ENCODE measurements around the gene COL9A3.

The COL9A3 gene

DNA sequence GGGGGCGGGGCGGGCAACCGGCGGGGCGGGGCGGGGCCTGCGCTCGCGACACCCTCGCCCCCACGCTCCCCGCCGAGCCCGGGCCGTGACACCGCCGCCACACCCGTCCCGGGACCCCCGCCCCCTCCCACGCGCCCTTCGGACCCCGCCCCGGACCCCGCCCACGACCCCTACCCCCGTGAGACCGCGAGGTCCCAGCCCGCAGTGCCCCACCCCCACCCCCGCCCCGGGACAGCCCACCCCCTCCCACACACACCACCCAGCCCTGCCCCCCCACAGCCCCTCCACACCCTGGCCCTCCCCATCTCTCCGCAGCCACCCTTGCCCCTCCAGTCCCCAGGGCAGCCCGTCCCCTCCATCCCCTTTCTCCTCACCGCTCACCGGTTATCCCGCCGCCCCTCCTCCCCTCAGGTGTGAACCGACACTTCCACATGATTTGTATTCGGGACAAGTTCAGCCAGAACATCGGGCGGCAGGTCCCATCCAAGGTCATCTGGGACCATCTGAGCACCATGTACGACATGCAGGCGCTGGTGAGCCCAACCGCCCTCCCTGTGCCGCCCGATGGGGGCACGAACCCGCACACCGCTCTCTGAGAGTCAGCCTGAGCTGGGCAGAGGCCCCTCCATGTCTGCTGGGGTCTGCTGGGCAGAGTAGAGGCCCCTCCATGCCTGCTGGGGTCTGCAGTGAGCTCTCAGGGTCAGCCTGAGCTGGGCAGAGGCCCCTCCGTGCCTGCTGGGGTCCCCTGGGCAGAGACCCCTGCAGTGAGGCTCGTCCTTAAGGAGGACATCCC, 20.0 kb upstream of the COL9A3 start:
- no peak for DNase-seq (ENCODE audit: low read depth in 2 of 2)

GRCh38 chr20:62797671-62798532, 18.9 kb upstream of the COL9A3 start:
- no peak for DNase-seq (ENCODE audit: low read depth in 2 of 2)

DNA sequence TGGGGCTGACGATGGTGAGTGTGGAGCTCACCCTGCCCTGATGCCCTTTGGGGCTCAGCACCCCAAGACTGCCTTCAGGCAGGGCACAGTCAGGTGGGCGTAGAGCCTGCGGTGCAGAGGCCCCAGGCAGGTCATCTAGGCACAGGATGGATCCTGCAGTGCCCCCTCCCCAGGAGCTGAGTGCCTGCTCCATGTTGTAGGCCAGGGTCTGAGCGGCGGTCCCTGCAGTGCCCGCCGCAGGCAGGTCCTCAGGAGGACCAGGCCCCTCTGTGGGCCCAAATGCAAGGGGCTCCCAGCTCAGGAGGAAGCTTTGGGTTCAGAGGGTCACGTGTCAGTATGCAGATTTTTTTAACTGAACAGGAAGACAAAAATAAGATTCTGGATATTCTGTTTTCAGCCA, 17.8 kb upstream of the COL9A3 start:
- DNase-seq (ENCODE audit: low read depth in 2 of 2), result no peak

DNA sequence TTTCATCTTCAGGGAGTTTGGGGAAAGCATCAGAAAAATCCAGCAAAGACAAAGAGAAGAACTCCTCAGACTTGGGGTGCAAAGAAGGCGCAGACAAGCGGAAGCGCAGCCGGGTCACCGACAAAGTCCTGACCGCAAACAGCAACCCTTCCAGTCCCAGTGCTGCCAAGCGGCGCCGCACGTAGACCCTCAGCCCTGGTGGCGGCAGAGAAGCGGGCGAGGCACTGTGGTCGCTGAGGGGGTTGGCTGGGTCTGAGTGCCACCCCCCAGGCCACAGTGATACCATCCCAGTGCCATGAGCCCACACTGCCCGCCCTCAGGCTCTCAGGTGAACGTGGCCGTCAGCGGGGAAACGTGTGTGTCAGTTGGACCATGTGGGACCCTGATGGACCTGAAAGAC, 17.4 kb upstream of the COL9A3 start:
- no peak for DNase-seq (ENCODE audit: low read depth in 2 of 2)

DNA sequence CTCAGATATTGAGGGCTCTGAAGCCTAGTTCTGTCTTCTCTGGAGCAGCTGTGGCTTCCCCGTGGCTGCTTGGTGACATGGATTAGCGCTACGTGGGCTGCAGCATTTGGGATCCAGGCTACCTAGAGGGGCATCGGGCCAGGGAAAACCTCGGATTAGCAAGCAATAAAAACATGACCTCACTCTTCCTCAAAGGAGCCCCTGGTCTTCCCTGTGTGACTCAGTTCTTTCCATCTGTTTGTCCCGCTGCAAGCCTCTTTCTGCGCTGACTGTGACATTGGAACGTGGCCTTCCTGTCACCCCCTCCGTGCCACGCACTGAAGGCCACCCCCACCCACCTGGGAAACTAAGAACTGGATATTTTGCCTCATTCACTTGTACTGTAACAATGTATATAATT, 17.0 kb upstream of the COL9A3 start:
- DNase-seq (ENCODE audit: low read depth in 2 of 2), result no peak

DNA sequence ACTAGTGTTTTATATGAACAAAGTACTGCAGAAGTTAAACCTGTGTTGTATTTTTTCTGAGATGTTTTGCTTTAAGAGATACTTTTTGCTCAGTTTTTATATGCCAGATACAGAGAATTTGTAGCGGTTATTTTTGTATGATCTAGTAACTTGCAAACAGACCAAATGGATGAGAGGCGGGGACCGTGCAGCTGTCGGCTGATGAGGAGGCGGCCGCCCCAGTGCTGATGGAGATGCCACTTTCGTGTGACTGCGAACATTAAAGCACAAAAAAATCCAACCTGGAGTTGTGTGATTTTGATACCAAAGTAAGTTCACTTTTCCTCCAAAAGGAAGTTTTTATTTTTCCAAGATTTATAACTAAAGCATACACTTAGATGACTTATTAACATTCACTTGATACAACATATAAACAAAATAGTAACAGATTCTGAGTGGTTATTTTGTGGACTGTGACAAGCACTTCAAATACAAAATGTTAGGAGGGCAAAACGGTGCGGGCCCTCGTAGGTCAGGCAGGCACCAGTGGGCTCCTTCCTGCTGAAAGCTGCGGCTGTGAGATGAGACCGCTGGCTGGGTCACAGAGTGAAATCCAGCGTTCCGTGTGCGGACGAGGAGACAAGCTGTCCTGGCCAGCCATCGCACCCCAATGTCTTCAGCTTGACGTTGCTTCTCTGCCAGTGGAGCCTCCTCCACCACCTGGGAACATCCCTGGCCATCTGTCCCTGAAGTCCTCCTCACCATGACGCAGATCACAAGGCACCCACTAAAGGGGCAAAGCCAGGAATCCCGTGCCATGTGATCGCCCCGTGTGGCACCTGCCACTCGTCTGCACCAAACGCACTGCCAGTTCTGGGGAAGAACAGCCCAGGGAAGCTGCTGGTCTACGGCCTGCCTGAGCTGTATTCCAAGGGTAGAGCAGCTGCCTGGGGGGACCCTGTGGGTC, 16.3 kb upstream of the COL9A3 start:
- DNase-seq (ENCODE audit: low read depth in 2 of 2), result no peak

GRCh38 chr20:62801284-62802010, 15.4 kb upstream of the COL9A3 start:
- DNase-seq (ENCODE audit: low read depth in 2 of 2), result no peak

DNA sequence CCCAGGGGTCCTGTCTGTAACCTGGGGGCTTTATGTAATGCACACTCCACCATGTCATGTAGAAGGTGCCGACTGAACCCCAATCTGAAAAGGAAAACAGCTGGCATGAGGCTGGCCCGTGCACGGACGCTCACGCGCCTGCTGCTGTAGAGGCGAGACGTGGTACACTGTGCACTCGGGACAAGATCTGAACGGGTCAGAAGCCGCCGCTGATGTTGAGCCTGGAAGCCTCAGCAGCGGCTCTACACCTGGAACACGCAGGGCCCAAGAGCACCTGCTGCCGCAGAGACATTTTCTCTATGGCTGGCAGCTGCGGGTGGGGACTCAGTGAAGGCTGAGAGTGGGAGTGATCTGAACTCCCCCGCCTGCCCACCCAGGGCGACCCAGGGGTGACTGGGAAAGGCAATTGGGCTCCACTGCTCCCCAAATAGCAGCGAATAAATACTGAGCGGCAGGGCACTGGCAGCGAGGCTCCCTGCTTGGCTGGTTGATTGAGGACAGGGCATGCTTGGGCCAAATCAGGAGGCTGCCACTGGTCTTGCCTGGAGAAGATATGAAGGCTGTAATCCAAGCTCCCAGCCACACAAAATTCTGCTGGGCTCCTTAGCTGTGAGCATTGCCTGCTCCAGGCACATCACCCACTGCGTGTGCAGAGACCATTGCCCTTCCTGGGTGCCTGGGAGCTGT, 14.7 kb upstream of the COL9A3 start:
- no peak for DNase-seq (ENCODE audit: low read depth in 2 of 2)

- DNase-seq (ENCODE audit: low read depth in 2 of 2), result no peak
Measured at GRCh38 chr20:62804021-62804626, 12.7 kb upstream of the COL9A3 start.

GRCh38 chr20:62804627-62805154, 12.2 kb upstream of the COL9A3 start, which contains the start of gene OGFR:
Gene OGFR, plus strand, starts transcription at chr20:62804835. Its CDS starts 25 bp downstream, at chr20:62804860.
- peak; percentile 55 to 71 for DNase-seq (ENCODE audit: low read depth in 2 of 2)

DNA sequence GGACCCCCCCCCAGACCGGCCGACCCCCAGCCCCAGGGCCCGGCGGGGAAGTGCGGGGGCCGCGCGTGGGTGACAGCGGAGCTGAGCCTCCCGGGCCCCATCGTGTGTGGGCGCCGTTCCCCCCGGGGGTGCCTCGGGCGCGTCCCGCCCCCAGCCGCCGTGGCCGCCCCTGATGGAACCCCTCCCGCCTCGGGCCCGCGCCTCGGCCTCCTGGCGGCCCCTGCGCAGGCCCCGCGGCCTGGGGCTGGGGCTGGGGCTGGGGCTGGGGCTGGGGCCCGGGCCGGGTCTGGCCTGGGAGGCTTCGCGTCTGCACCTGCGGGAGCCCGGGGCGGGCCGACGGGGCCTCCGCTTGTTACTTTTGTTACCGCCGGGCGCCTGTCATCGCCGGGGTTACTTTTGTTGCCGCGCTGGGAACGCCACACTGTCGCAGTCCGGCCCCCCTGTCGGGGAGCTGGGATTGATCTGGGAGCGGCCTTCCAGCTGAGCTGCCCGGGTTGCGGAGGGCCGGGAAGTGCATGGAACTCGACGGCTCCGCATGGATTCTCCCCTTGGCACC, 11.6 kb upstream of the COL9A3 start:
- DNase-seq (ENCODE audit: low read depth in 2 of 2), result peak; percentile 37 to 71

DNA sequence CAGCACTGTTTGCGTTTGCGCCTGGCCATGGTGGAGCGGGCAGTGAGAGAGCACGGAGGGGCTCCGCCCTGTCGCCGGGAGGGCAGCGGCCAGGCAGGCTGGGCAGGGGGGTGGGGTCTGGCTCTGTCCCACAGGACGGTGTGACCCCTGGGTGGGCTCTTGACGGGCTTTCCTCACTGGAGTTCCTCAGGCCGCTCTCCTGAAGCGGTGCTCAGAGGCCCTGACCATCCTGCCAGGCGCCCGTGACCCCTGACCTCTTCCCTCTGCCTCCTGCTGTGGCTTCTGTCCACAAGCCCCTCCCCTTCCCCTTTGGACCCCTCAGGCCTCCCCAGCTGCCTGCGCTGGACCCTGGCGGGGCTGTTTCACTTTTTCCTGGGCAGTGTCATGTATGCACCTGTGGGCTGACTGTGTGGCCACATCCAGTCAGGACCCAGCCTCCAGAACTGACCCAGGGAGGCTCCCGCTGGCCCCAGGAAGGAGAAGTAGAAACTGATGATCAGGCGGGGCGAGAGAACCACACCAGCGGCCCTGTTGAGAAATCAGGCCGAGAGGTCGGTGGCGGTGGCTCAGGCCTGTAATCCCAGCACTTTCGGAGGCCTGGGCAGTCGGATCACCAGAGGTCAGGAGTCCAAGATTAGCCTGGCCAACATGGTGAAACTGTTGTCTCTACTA, 11.0 kb upstream of the COL9A3 start:
- no peak for DNase-seq (ENCODE audit: low read depth in 2 of 2)

DNA sequence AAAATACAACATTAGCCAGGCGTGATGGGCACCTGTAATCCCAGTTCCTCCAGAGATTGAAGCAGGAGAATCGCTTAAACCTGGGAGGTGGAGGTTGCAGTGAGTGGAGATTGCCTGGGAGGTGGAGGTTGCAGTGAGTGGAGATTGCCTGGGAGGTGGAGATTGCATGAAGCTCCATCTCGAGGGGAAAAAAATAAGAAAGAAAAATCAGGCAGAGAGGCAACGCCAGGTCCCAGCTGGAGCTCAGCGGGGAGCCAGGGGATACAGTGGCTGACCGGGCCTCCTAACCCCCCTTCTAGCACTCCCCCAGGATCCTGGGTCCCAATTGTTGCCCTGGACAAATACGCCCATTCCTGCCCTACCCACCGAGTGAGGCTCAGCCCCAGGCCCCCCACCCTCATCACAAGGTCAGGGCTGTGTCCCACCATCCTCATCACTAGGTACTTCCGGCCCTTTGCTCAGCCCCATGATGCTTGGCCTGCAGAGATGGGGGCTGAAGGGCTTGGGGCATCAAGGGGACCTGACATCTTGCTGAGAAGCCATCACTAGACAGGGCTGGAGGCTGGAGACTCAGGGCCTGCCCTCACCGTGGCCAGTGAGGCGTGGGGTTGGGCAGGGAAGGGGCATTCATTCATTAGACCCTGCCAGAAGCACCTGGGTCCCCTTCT, 10.3 kb upstream of the COL9A3 start:
- DNase-seq (ENCODE audit: low read depth in 2 of 2), result no peak

DNA sequence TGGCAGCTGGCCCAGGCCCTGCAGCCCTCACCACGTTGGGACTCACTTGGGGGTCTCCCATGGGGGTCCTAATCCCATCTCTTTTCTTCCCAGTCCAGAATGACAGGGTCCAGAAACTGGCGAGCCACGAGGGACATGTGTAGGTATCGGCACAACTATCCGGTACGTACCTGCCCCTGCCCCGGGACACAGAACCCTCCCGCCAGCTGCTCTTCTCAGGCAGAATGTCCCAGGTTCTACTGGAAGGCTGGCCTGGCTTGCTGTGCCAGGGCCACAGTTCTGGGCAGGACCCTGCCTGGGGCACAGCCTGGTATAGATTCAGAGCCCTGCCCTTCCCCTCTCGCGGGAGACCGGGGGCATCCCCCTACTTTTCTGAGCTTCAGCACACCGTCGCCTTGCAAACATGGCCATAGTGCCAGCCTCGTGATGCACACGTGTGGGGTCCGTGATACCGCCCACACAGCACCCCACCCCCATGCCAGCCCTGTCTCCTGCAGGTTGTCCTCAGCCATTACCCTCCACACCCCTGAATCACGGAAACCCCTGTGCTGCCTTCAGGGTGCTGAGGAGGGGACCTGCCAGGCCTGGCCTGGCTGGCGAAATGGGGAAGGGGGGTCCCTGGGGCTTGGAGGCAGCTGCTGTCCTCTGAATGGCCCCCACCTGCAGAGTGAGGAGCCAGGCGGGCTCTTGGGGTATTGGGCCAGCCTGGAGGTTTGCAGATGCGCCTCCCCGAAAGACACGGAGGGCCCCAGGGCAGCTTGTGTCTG, 9.2 kb upstream of the COL9A3 start:
- DNase-seq (ENCODE audit: low read depth in 2 of 2), result no peak

DNA sequence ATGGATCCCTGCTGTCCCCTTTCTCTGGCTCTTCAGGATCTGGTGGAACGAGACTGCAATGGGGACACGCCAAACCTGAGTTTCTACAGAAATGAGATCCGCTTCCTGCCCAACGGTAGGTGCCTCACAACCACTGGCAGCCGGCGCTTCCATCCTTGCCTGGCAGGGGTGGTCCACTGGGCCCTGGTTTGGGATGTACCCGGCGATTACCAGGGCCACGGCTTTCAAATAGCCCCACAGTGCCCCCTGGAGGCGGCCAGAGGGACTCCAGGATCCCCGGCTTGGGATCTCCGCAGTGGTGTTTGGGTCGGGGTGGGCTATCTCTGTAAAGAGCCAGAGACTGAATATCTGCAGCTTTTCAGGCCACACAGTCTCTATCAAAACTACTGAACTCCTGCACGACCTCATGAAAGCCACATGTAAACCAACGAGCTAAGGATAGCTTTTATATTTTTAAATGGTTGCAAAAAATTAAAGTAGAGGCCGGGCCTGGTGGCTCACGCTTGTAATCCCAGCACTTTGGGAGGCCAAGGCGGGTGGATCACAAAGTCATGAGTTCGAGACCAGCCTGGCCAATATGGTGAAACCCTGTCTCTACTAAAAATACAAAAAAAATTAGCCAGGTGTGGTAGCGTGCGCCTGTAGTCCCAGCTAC, 8.5 kb upstream of the COL9A3 start:
- DNase-seq (ENCODE audit: low read depth in 2 of 2), result peak; percentile 52

DNA sequence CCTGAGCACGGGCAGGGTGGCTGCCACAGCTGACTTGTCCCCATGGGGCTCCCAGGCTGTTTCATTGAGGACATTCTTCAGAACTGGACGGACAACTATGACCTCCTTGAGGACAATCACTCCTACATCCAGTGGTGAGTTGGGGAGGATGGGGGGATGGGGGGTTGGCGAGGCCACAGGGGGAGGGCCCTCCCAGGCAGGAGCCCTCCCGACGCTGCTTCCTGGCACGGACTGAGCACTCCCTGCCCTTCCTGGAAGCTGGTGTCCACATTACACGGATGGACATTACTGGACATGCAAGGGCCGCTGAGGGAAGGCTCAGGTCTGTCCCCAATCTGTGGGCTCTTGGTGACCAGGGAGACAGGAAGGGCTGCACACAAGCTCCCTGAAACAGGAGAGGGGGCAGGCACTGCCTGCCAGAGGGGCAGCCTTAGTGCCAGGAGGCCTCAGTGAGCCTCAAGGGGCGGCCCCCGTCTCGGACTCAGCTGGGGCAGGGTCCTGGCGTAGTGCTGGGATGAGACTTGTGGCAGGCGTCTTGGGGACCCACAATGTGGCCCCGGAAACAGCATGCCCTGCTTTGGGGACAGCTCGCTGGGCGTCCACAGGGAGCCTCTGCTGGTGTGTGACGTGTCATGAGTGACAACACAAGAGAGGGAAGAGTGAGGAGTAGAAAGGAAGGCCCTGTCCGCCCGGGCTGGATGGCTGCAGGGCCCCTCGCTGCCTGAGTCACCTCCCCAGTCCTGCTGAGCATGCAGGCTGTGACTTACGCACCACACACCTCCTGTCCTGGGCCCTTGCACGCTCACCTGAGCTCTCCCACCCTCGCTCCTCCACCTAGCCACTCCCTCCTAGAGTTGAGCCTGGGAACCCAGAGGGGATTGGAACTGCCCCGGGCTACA, 7.1 kb upstream of the COL9A3 start:
- DNase-seq (ENCODE audit: low read depth in 2 of 2), result no peak
